Liver (tissue), 9 donors: ENCODE measurements around the gene WDR36. TPM values are rescaled to one million over a fixed set of nuclear protein-coding genes. Genes with fewer than 3 reads are reported as not detected.

Experiments
- DNase-seq: peaks from one replicate; pipeline ENCODE4 v3.0.0-alpha.2; 2017; ENCODE audit warnings: low spot score
- H3K27ac ChIP-seq, 2 donors: one replicate each; pipeline ENCODE4 v1.7.0; 2013; ENCODE audit warnings: inconsistent platforms in 2 of 2, low read length in 2 of 2, control low read depth in 1 of 2, low read depth in 1 of 2, mild to moderate bottlenecking in 1 of 2
- H3K27me3 ChIP-seq, 4 donors: one replicate each; pipeline versions ENCODE4 v1.6.1 to v1.7.0; 2013; ENCODE audit warnings: low read length in 3 of 4, inconsistent platforms in 1 of 4, mild to moderate bottlenecking in 1 of 4, moderate library complexity in 1 of 4; ENCODE audit not compliant: control insufficient read depth in 4 of 4, insufficient read depth in 4 of 4
- H3K36me3 ChIP-seq, 4 donors: one replicate each; pipeline versions ENCODE4 v1.6.1 to v1.7.0; 2013; ENCODE audit warnings: low read length in 3 of 4, mild to moderate bottlenecking in 3 of 4, low read depth in 1 of 4, moderate library complexity in 1 of 4; ENCODE audit not compliant: control insufficient read depth in 4 of 4, insufficient read depth in 3 of 4
- H3K4me1 ChIP-seq, 4 donors: one replicate each; pipeline versions ENCODE4 v1.6.1 to v1.7.0; 2013; ENCODE audit warnings: low read length in 3 of 4, mild to moderate bottlenecking in 3 of 4, moderate library complexity in 1 of 4; ENCODE audit not compliant: control insufficient read depth in 4 of 4, insufficient read depth in 4 of 4
- H3K4me3 ChIP-seq, 3 donors: one replicate each; pipeline versions ENCODE4 v1.6.1 to v1.7.0; 2013; ENCODE audit warnings: low read length in 3 of 3, control low read depth in 1 of 3, low read depth in 1 of 3, mild to moderate bottlenecking in 1 of 3
- H3K9ac ChIP-seq, 2 donors: one replicate each; pipeline ENCODE4 v1.7.0; 2013; ENCODE audit warnings: low read length in 2 of 2, mild to moderate bottlenecking in 2 of 2, moderate library complexity in 2 of 2, control low read depth in 1 of 2, low read depth in 1 of 2
- H3K9me3 ChIP-seq, 4 donors: one replicate each; pipeline versions ENCODE4 v1.6.1 to v1.7.0; 2013; ENCODE audit warnings: low read length in 3 of 4; ENCODE audit not compliant: control insufficient read depth in 4 of 4
- ATF3 ChIP-seq: IDR thresholded peaks from 2 replicates; pipeline ENCODE4 v1.6.1; 2016; ENCODE audit warnings: antibody characterized with exemption
- EGR1 ChIP-seq, 2 donors: IDR thresholded peaks; 2 replicates each; pipeline ENCODE4 v1.6.1; 2016 to 2018; ENCODE audit warnings: antibody characterized with exemption in 2 of 2, low read depth in 2 of 2
- FOXA1 ChIP-seq: IDR thresholded peaks from 2 replicates; pipeline ENCODE4 v1.6.1; 2016; ENCODE audit warnings: antibody characterized with exemption
- FOXA2 ChIP-seq: IDR thresholded peaks from 2 replicates; pipeline ENCODE4 v1.6.1; 2016; ENCODE audit warnings: antibody characterized with exemption
- GABPA ChIP-seq, 2 donors: IDR thresholded peaks in 1 of 2; conservative IDR thresholded peaks in 1 of 2; 2 replicates each; pipeline ENCODE4 v1.6.1; 2016; ENCODE audit warnings: antibody characterized with exemption in 2 of 2, mild to moderate bottlenecking in 1 of 2, moderate library complexity in 1 of 2
- HNF4A ChIP-seq, 2 donors: conservative IDR thresholded peaks; 2 replicates each; pipeline ENCODE4 v1.6.1; 2016; ENCODE audit warnings: antibody characterized with exemption in 2 of 2, mild to moderate bottlenecking in 2 of 2
- HNF4G ChIP-seq: IDR thresholded peaks from 2 replicates; pipeline ENCODE4 v1.6.1; 2016; ENCODE audit warnings: antibody characterized with exemption
- JUND ChIP-seq, 2 donors: IDR thresholded peaks; 2 replicates each; pipeline ENCODE4 v1.6.1; 2016; ENCODE audit warnings: antibody characterized with exemption in 2 of 2
- NR2F2 ChIP-seq: IDR thresholded peaks from 2 replicates; pipeline ENCODE4 v1.6.1; 2016; ENCODE audit warnings: antibody characterized with exemption
- RAD21 ChIP-seq, 2 donors: IDR thresholded peaks; 2 replicates each; pipeline ENCODE4 v1.6.1; 2016; ENCODE audit warnings: antibody characterized with exemption in 2 of 2, mild to moderate bottlenecking in 2 of 2
- RXRA ChIP-seq, 2 donors: IDR thresholded peaks; 2 replicates each; pipeline ENCODE4 v1.6.1; 2017 to 2018; ENCODE audit warnings: antibody characterized with exemption in 2 of 2, mild to moderate bottlenecking in 1 of 2
- SP1 ChIP-seq: IDR thresholded peaks from 2 replicates; pipeline ENCODE4 v1.6.1; 2018; ENCODE audit warnings: antibody characterized with exemption, mild to moderate bottlenecking
- TAF1 ChIP-seq: conservative IDR thresholded peaks from 2 replicates; pipeline ENCODE4 v1.6.1; 2016; ENCODE audit warnings: antibody characterized with exemption, mild to moderate bottlenecking
- YY1 ChIP-seq: IDR thresholded peaks from 2 replicates; pipeline ENCODE4 v1.6.1; 2016; ENCODE audit warnings: antibody characterized with exemption, mild to moderate bottlenecking
- ZBTB33 ChIP-seq: IDR thresholded peaks from 2 replicates; pipeline ENCODE4 v1.6.1; 2016; ENCODE audit warnings: antibody characterized with exemption
- WGBS: extraction: QIAGEN DNeasy Blood & Tissue Kit; methylation state at CpG from one replicate; pipeline ENCODE4 v1.1.7; 2013; 5-methylcytosine and 5-hydroxymethylcytosine counted together
- polyA plus RNA-seq, 2 donors: library from polyadenylated mRNA; stranded (reverse) in 1 of 2; unstranded in 1 of 2; fragments of 200-250 nt in 1 of 2; fragments of >200 nt in 1 of 2; fragmentation: Nextera tagmentation in 1 of 2; extraction: Ambion mirVana in 1 of 2; gene quantifications; one replicate each; pipeline versions ENCODE4 v1.2.1 to v1.2.3, GENCODE V29; 2013 to 2015
- total RNA-seq, 2 donors: library from RNA; depleted of rRNA; stranded (reverse); fragments of >200 nt; gene quantifications; one replicate each; pipeline ENCODE4 v1.2.3, GENCODE V29; 2014
- TF ChIP-seq, protein P1 (sequence below): IDR thresholded peaks from 2 replicates; pipeline ENCODE4 v1.6.1; 2016; ENCODE audit warnings: antibody characterized with exemption, mild to moderate bottlenecking
- TF ChIP-seq, protein P2 (sequence below): fragments of 150-350 bp; IDR thresholded peaks from 2 replicates; pipeline ENCODE4 v1.5.1; 2017; ENCODE audit warnings: improper control_type of control experiment, low read depth, low read length; ENCODE audit not compliant: missing input control
- TF ChIP-seq, protein P3 (sequence below): IDR thresholded peaks from 2 replicates; pipeline ENCODE4 v1.6.1; 2016; ENCODE audit warnings: antibody characterized with exemption
- donor health status: healthy.
- donor health status: healthy.
- donor health status: healthy.
- donor health status: healthy.
- donor health status: healthy.

The WDR36 gene
- total and polyA plus RNA-seq, 4 donors = 5.2 to 25.7 (median 12.1) TPM

DNA sequence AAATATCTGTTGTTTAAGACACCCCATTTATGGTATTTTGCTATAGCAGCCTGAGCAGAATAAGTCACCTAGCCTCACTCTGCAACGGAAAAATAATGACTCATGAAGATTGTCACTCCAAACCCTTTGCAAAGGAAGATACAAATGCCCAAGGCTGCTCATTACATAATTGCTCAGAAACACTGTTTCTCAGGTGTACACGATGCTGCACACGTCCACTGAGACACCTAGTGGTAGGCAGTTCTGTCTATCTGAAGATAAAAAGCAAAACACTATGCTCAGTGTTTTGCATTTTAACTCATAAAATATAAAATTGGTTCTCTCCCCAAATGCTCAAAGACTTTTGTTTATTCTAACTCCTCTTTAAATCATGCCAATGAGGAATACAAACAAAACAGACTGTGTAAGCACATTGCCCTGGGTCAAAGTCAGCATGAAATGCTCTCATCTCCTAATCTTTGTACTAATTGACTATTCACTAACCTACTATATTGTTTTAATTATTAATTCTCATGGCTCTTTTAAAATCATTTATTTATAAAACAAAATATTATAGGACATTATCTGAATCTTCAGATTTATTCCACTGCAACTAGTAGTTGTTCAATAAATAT lies 28.3 kb upstream of the WDR36 start:
- Histone ChIP-seq H3K9ac (no peak overlapping the region), H3K27me3 (no peaks in the 10 kb centered on the region), H3K4me3 (no peak overlapping the region), H3K9me3 (no peaks in the 10 kb centered on the region), H3K27ac (peak overlapping the region in 1 of 2 donors; percentile 23), H3K36me3 (no peaks in the 10 kb centered on the region), H3K4me1 (peaks cover 2 to 39% (median 18%) of the 10 kb centered on the region in 4 donors)
- TF ChIP-seq FOXA2 (no peak), RAD21 (IDR thresholded peaks at IDR 0.05) (peak; percentile 89 to 92), HNF4A (conservative IDR thresholded peaks at IDR 0.05) (peak; percentile 92 to 95), GABPA (IDR thresholded peaks at IDR 0.05 in 1 of 2, conservative IDR thresholded peaks at IDR 0.05 in 1 of 2) (peak in 1 of 2 donors; percentile 23), FOXA1 (no peak), YY1 (no peak), HNF4G (peak; percentile 68), JUND (IDR thresholded peaks at IDR 0.05) (peak; percentile 49 to 56), EGR1 (IDR thresholded peaks at IDR 0.05; ENCODE audit: low read depth in 2 of 2) (no peak), SP1 (peak; percentile 83), ATF3 (no peak), TAF1 (no peak), ZBTB33 (peak; percentile 37), NR2F2 (no peak), RXRA (IDR thresholded peaks at IDR 0.05) (peak in 1 of 2 donors; percentile 53)
- TF ChIP-seq, protein P1, sequence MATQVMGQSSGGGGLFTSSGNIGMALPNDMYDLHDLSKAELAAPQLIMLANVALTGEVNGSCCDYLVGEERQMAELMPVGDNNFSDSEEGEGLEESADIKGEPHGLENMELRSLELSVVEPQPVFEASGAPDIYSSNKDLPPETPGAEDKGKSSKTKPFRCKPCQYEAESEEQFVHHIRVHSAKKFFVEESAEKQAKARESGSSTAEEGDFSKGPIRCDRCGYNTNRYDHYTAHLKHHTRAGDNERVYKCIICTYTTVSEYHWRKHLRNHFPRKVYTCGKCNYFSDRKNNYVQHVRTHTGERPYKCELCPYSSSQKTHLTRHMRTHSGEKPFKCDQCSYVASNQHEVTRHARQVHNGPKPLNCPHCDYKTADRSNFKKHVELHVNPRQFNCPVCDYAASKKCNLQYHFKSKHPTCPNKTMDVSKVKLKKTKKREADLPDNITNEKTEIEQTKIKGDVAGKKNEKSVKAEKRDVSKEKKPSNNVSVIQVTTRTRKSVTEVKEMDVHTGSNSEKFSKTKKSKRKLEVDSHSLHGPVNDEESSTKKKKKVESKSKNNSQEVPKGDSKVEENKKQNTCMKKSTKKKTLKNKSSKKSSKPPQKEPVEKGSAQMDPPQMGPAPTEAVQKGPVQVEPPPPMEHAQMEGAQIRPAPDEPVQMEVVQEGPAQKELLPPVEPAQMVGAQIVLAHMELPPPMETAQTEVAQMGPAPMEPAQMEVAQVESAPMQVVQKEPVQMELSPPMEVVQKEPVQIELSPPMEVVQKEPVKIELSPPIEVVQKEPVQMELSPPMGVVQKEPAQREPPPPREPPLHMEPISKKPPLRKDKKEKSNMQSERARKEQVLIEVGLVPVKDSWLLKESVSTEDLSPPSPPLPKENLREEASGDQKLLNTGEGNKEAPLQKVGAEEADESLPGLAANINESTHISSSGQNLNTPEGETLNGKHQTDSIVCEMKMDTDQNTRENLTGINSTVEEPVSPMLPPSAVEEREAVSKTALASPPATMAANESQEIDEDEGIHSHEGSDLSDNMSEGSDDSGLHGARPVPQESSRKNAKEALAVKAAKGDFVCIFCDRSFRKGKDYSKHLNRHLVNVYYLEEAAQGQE = no peak
- TF ChIP-seq, protein P2, sequence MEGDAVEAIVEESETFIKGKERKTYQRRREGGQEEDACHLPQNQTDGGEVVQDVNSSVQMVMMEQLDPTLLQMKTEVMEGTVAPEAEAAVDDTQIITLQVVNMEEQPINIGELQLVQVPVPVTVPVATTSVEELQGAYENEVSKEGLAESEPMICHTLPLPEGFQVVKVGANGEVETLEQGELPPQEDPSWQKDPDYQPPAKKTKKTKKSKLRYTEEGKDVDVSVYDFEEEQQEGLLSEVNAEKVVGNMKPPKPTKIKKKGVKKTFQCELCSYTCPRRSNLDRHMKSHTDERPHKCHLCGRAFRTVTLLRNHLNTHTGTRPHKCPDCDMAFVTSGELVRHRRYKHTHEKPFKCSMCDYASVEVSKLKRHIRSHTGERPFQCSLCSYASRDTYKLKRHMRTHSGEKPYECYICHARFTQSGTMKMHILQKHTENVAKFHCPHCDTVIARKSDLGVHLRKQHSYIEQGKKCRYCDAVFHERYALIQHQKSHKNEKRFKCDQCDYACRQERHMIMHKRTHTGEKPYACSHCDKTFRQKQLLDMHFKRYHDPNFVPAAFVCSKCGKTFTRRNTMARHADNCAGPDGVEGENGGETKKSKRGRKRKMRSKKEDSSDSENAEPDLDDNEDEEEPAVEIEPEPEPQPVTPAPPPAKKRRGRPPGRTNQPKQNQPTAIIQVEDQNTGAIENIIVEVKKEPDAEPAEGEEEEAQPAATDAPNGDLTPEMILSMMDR = peak; percentile 59
- TF ChIP-seq, protein P3, sequence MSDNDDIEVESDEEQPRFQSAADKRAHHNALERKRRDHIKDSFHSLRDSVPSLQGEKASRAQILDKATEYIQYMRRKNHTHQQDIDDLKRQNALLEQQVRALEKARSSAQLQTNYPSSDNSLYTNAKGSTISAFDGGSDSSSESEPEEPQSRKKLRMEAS = peak; percentile 20
- 19% methylated on average over 3 of the region's 3 CpGs for WGBS
- no peak for DNase-seq
